A673 (cell line): ENCODE data around the gene NR6A1.

Source experiments
- CTCF ChIP-seq: fragments of 300-800, 200-600 bp; sonication (generic); conservative IDR thresholded peaks from 2 replicates; pipeline ENCODE4 v1.5.1; 2017; ENCODE audit warnings: low read depth, mild to moderate bottlenecking, antibody characterized with exemption, low read length, moderate library complexity, mixed read lengths
- EZH2 ChIP-seq: fragments of 200-600 bp; sonication (generic); IDR thresholded peaks from 2 replicates; pipeline ENCODE4 v1.6.1; 2017; ENCODE audit warnings: borderline replicate concordance, low read depth, mild to moderate bottlenecking, mixed read lengths, antibody characterized with exemption, low read length; ENCODE audit not compliant: poor library complexity, severe bottlenecking

GRCh38 chr9:124477648-124478285 lies 293.3 kb downstream of the NR6A1 start:
- TF ChIP-seq CTCF = no peak
- no peak for TF ChIP-seq EZH2
